Colonic mucosa (tissue), 4 donors: Measurements from ENCODE around the gene CLCN2. TPM values are rescaled to one million over a fixed set of nuclear protein-coding genes. Genes with fewer than 3 reads are reported as not detected.

Experiments used
- DNase-seq: peaks from one replicate; pipeline ENCODE4 v3.0.0-alpha.2; 2020
- H3K27ac ChIP-seq: fragments of 200-600 bp; one replicate; pipeline ENCODE4 v1.8.0; 2021
- H3K27me3 ChIP-seq: fragments of 200-600 bp; one replicate; pipeline ENCODE4 v1.8.0; 2021
- H3K36me3 ChIP-seq: fragments of 200-600 bp; one replicate; pipeline ENCODE4 v1.8.0; 2021
- H3K4me1 ChIP-seq: fragments of 200-600 bp; one replicate; pipeline ENCODE4 v1.8.0; 2021; ENCODE audit warnings: mild to moderate bottlenecking
- H3K4me3 ChIP-seq: fragments of 200-600 bp; one replicate; pipeline ENCODE4 v1.8.0; 2021
- H3K9ac ChIP-seq, 2 donors: one replicate each; pipeline ENCODE4 v1.7.0; 2013; ENCODE audit warnings: control low read depth in 2 of 2, low read depth in 2 of 2, low read length in 2 of 2
- H3K9me3 ChIP-seq: fragments of 200-600 bp; one replicate; pipeline ENCODE4 v1.8.0; 2021
- intact Hi-C: fragments of 100-400 bp; cut with DNase I; formaldehyde crosslinking; loops from one replicate; pipeline ENCODE4 v1.14.1; 2022
- total RNA-seq, 2 donors: library from RNA; stranded (reverse); fragmentation: NEBNext Ultra II Directional in 1 of 2; extraction: Animal tissue kit (Norgen Biotek cat#: 25700) in 1 of 2; gene quantifications; one replicate each; pipeline ENCODE4 v1.2.1, GENCODE V29; 2021
- TF ChIP-seq, protein P1 (sequence below): fragments of 200-600 bp; IDR thresholded peaks from one replicate; pipeline ENCODE4 v1.8.0; 2022; ENCODE audit warnings: antibody characterized with exemption, mild to moderate bottlenecking
- donor health status: healthy.
- donor health status: DM: no; HTN: no; CAD: no.
- donor health status: DM: no; HTN: no; CAD: no.

The CLCN2 gene
- total RNA-seq, 2 donors from 2014 or later: 61.1 to 71.6 TPM

- intact Hi-C loops: no loop called here
- Histone ChIP-seq H3K4me3 (no peak overlapping the region), H3K9ac (no peak overlapping the region), H3K9me3 (no peaks in the 10 kb centered on the region), H3K4me1 (peaks cover 9% of the 10 kb centered on the region), H3K36me3 (no peaks in the 10 kb centered on the region), H3K27me3 (peaks cover 30% of the 10 kb centered on the region), H3K27ac (no peak overlapping the region)
- TF ChIP-seq, protein P1, sequence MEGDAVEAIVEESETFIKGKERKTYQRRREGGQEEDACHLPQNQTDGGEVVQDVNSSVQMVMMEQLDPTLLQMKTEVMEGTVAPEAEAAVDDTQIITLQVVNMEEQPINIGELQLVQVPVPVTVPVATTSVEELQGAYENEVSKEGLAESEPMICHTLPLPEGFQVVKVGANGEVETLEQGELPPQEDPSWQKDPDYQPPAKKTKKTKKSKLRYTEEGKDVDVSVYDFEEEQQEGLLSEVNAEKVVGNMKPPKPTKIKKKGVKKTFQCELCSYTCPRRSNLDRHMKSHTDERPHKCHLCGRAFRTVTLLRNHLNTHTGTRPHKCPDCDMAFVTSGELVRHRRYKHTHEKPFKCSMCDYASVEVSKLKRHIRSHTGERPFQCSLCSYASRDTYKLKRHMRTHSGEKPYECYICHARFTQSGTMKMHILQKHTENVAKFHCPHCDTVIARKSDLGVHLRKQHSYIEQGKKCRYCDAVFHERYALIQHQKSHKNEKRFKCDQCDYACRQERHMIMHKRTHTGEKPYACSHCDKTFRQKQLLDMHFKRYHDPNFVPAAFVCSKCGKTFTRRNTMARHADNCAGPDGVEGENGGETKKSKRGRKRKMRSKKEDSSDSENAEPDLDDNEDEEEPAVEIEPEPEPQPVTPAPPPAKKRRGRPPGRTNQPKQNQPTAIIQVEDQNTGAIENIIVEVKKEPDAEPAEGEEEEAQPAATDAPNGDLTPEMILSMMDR: no peak
- no peak for DNase-seq
Measured at GRCh38 chr3:184383033-184383740, 21.8 kb upstream of the CLCN2 start.

DNA sequence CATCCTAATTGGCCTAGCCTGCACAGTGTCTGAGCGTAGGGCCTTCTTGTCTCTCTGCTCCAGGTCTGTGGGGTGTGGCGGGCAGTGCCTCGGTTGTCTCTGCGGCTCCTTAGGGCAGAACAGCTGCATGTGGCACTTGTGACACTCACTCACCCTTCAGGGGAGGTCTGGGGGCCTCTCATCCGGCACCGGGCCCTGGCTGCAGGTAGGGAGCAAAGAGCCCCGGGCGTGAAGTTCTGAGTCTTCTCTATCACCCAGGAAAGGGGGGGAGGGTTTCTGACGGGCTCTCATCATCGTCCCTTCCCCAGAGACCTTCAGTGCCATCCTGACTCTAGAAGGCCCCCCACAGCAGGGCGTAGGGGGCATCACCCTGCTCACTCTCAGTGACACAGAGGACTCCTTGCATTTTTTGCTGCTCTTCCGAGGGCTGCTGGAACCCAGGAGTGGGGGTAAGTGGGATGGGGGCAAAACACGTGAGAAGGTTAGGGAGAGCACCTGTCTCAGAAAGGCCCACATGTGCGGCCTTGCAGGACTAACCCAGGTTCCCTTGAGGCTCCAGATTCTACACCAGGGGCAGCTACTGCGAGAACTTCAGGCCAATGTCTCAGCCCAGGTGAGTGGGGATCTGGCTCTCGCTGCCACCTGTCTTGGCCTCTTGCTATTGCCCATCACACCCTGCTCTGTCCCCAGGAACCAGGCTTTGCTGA lies 21.1 kb upstream of the CLCN2 start:
- Histone ChIP-seq H3K27me3 (peaks cover 30% of the 10 kb centered on the region), H3K9me3 (no peaks in the 10 kb centered on the region), H3K36me3 (no peaks in the 10 kb centered on the region), H3K27ac (no peak overlapping the region), H3K9ac (no peak overlapping the region), H3K4me1 (peaks cover 9% of the 10 kb centered on the region), H3K4me3 (no peak overlapping the region)
- intact Hi-C loops: no loop called here
- TF ChIP-seq, protein P1: no peak
- DNase-seq: no peak

DNA sequence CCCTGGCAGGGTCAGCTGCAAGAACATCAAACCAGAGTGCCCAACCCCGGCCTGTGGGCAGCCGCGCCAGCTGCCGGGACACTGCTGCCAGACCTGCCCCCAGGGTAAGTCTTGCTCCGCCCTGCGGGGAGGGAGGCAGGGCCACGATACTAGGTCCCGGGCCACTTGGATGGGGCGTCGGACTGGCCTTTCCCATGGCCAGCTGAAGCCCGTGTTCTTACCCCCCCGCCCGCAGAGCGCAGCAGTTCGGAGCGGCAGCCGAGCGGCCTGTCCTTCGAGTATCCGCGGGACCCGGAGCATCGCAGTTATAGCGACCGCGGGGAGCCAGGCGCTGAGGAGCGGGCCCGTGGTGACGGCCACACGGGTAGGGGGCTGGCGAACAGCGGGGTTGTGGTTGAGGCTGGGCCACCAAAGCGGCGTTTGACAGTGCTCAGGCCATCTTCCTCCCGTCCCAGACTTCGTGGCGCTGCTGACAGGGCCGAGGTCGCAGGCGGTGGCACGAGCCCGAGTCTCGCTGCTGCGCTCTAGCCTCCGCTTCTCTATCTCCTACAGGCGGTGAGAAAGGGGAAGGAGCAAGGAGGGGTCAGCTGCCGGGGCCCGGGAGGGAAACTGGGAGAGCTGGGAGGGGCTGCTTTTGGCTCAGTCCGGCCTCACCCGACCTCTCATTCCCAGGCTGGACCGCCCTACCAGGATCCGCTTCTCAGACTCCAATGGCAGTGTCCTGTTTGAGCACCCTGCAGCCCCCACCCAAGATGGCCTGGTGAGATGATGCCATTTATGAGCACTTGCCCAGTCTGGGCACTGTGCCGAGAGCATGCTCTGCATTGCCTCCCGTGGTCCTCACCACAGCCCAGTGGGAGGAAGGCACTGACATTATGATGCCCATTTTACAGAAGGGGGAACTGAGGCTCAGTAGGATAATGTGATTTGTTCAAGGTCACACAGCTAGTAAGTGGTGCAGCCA lies 20.1 kb upstream of the CLCN2 start:
- Histone ChIP-seq H3K9ac (peak overlapping the region in 1 of 2 donors; percentile 43), H3K36me3 (no peaks in the 10 kb centered on the region), H3K27me3 (peaks cover 30% of the 10 kb centered on the region), H3K4me1 (peaks cover 9% of the 10 kb centered on the region), H3K27ac (no peak overlapping the region), H3K4me3 (no peak overlapping the region), H3K9me3 (no peaks in the 10 kb centered on the region)
- TF ChIP-seq, protein P1: no peak
- intact Hi-C loops: no loop called here
- no peak for DNase-seq

DNA sequence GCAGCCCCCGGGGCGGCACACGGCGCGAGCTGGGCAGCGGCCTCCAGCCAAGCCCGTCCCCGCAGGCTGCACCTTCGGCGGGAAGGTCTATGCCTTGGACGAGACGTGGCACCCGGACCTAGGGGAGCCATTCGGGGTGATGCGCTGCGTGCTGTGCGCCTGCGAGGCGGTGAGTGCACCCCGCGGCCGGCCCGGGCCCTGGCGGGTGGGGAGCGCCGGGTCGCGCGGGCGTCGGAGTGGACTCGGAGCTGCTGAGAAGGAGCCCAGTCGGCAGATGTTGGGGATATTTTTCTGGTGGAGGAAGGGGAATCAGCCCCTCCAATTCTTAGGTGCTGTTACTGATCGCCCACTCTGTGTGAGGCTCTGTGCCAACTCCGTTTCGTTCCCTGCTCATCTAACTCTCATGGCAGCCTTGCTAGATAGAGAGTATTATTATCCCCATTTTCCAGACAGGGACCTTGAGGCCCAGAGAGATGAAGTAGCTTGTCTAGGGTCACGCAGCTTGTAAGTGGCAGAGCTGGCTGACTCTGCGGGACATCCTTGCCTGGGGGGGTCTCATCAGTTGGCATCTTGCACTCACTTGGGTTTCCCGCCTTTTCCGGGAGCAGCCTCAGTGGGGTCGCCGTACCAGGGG lies 19.3 kb upstream of the CLCN2 start:
- H3K36me3 ChIP-seq: no peaks in the 10 kb centered on the region
- H3K9ac ChIP-seq: peak overlapping the region in 1 of 2 donors; percentile 47
- H3K4me1 ChIP-seq: peaks cover 9% of the 10 kb centered on the region
- peaks cover 30% of the 10 kb centered on the region for H3K27me3 ChIP-seq
- TF ChIP-seq, protein P1: no peak
- no peak overlapping the region for H3K27ac ChIP-seq
- H3K9me3 ChIP-seq: no peaks in the 10 kb centered on the region
- no peak for DNase-seq
- H3K4me3 ChIP-seq: peak overlapping the region; percentile 28
- intact Hi-C loops: no loop called here

DNA sequence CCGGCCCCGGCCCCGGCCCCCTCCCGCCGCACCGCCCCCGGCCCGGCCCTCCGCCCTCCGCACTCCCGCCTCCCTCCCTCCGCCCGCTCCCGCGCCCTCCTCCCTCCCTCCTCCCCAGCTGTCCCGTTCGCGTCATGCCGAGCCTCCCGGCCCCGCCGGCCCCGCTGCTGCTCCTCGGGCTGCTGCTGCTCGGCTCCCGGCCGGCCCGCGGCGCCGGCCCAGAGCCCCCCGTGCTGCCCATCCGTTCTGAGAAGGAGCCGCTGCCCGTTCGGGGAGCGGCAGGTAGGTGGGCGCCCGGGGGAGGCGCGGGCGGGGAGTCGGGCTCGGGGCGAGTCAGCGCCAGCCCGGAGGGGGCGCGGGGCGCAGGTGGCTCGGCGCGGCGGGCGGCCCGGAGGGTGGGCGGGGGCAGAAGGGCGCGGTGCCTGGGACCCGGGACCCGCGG lies 18.8 kb upstream of the CLCN2 start:
- Histone ChIP-seq H3K9ac (peak overlapping the region in 1 of 2 donors; percentile 47), H3K36me3 (no peaks in the 10 kb centered on the region), H3K27ac (no peak overlapping the region), H3K27me3 (peaks cover 30% of the 10 kb centered on the region), H3K4me3 (peak overlapping the region; percentile 28), H3K4me1 (peaks cover 9% of the 10 kb centered on the region), H3K9me3 (no peaks in the 10 kb centered on the region)
- TF ChIP-seq, protein P1: no peak
- DNase-seq: peak; percentile 55
- intact Hi-C loops: no loop called here
